Activated T-helper 17 cell treated with anti-CD3 and anti-CD28 coated beads, Interleukin-2, amount 50 U/mL, for 72 hours (primary cell): ENCODE results near the gene AKT3. TPM values are rescaled to one million over a fixed set of nuclear protein-coding genes. Genes with fewer than 3 reads are reported as not detected.
A peak's percentile ranks its signal among the peaks of the same experiment; 100 is the strongest.

Experiments used
- ATAC-seq: fragments of 150-1000 bp; cut with Tn5 transposase; replicated peaks from 2 replicates; pipeline ENCODE4 v1.10.0; 2021; ENCODE audit warnings: mild to moderate bottlenecking, moderate library complexity
- H3K27ac Mint-ChIP-seq: one replicate; pipeline ENCODE4 v1.8.0; 2022; ENCODE audit warnings: mixed read lengths
- H3K27me3 Mint-ChIP-seq: one replicate; pipeline ENCODE4 v1.8.0; 2022; ENCODE audit warnings: mixed read lengths
- H3K36me3 Mint-ChIP-seq: one replicate; pipeline ENCODE4 v1.8.0; 2022; ENCODE audit warnings: low read depth, mild to moderate bottlenecking, mixed read lengths
- H3K4me1 Mint-ChIP-seq: one replicate; pipeline ENCODE4 v1.8.0; 2022; ENCODE audit warnings: mixed read lengths
- H3K4me3 Mint-ChIP-seq: one replicate; pipeline ENCODE4 v1.8.0; 2022; ENCODE audit warnings: mild to moderate bottlenecking, mixed read lengths
- H3K9me3 Mint-ChIP-seq: one replicate; pipeline ENCODE4 v1.8.0; 2022; ENCODE audit warnings: mixed read lengths
- total RNA-seq, 2 donors: library from RNA; stranded (reverse); gene quantifications; one replicate each; pipeline ENCODE4 v1.2.3, GENCODE V29; 2022

AKT3 gene
- total RNA-seq, 2 donors from 2014 or later: 32.2 to 53.2 TPM

GRCh38 chr1:243505986-243506689 is 343.9 kb downstream of the AKT3 start:
- peak overlapping the region; percentile 64 for H3K27ac Mint-ChIP-seq
- H3K4me3 Mint-ChIP-seq: no peak overlapping the region
- H3K9me3 Mint-ChIP-seq: no peaks in the 10 kb centered on the region
- peaks cover 65% of the 10 kb centered on the region for H3K36me3 Mint-ChIP-seq
- peaks cover 2% of the 10 kb centered on the region for H3K4me1 Mint-ChIP-seq
- H3K27me3 Mint-ChIP-seq: no peaks in the 10 kb centered on the region
- ATAC-seq: no peak

GRCh38 chr1:243503155-243503554 is 346.9 kb downstream of the AKT3 start:
- no peaks in the 10 kb centered on the region for H3K9me3 Mint-ChIP-seq
- no peak for ATAC-seq

DNA sequence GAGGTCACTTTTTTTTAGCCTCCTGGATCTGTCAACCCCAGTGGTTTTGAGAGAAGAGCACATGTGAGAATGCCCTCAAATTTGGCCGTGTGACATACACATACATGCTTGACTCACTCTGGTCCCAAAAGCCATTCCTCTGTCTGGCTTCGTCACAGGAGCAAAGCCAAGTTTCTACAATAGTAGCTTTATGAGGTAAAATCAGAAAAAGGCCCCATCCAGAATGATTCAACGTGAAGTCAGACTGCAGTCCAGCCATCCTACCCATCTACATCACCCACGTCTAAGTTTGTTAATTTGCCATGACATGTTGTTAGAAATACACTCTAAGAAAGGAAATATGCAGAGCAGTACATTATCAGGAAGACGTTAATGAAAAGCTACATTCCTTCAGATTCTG is 349.0 kb downstream of the AKT3 start:
- no peaks in the 10 kb centered on the region for H3K27me3 Mint-ChIP-seq
- peaks cover 58% of the 10 kb centered on the region for H3K36me3 Mint-ChIP-seq
- no peak overlapping the region for H3K4me3 Mint-ChIP-seq
- peaks cover 5% of the 10 kb centered on the region for H3K4me1 Mint-ChIP-seq
- no peak for ATAC-seq
- H3K9me3 Mint-ChIP-seq: no peaks in the 10 kb centered on the region
- H3K27ac Mint-ChIP-seq: peak overlapping the region; percentile 15

More at GRCh38 chr1:243503155-243503554, 346.9 kb downstream of the AKT3 start:
- peaks cover 61% of the 10 kb centered on the region for H3K36me3 Mint-ChIP-seq
- H3K27ac Mint-ChIP-seq: no peak overlapping the region
- H3K27me3 Mint-ChIP-seq: no peaks in the 10 kb centered on the region
- H3K4me3 Mint-ChIP-seq: no peak overlapping the region
- H3K4me1 Mint-ChIP-seq: peaks cover 5% of the 10 kb centered on the region

DNA sequence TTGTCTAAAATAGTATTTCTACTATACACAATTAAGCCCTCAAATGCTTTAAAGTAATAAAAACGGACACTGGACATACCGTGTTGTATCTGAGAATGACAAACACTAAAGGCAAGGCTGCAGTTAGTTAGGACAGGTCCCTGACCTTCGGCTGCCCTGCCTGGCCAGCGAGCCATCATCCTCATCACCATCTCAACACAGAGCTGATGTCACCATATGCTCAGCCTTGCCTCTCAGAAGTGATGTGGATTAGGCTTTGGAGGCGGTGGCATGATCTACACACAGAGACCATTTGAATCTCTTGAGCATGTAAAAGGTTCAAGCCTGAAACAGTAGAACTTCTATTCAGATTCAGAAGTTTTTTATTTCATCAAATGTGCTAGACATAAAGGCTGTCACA is 349.5 kb downstream of the AKT3 start:
- peak overlapping the region; percentile 4 for H3K27ac Mint-ChIP-seq
- H3K9me3 Mint-ChIP-seq: no peaks in the 10 kb centered on the region
- no peak overlapping the region for H3K4me3 Mint-ChIP-seq
- H3K4me1 Mint-ChIP-seq: peaks cover 5% of the 10 kb centered on the region
- ATAC-seq: no peak
- H3K36me3 Mint-ChIP-seq: peaks cover 56% of the 10 kb centered on the region
- H3K27me3 Mint-ChIP-seq: no peaks in the 10 kb centered on the region

GRCh38 chr1:243499711-243500110 is 350.3 kb downstream of the AKT3 start:
- H3K9me3 Mint-ChIP-seq: no peaks in the 10 kb centered on the region
- peaks cover 5% of the 10 kb centered on the region for H3K4me1 Mint-ChIP-seq
- peak overlapping the region; percentile 4 for H3K27ac Mint-ChIP-seq
- H3K36me3 Mint-ChIP-seq: peaks cover 48% of the 10 kb centered on the region
- H3K27me3 Mint-ChIP-seq: no peaks in the 10 kb centered on the region
- H3K4me3 Mint-ChIP-seq: no peak overlapping the region
- no peak for ATAC-seq

GRCh38 chr1:243499248-243499647 is 350.8 kb downstream of the AKT3 start:
- no peaks in the 10 kb centered on the region for H3K9me3 Mint-ChIP-seq
- H3K27ac Mint-ChIP-seq: peak overlapping the region; percentile 4
- peaks cover 5% of the 10 kb centered on the region for H3K4me1 Mint-ChIP-seq
- H3K4me3 Mint-ChIP-seq: no peak overlapping the region
- no peaks in the 10 kb centered on the region for H3K27me3 Mint-ChIP-seq
- ATAC-seq: no peak
- H3K36me3 Mint-ChIP-seq: peaks cover 44% of the 10 kb centered on the region

DNA sequence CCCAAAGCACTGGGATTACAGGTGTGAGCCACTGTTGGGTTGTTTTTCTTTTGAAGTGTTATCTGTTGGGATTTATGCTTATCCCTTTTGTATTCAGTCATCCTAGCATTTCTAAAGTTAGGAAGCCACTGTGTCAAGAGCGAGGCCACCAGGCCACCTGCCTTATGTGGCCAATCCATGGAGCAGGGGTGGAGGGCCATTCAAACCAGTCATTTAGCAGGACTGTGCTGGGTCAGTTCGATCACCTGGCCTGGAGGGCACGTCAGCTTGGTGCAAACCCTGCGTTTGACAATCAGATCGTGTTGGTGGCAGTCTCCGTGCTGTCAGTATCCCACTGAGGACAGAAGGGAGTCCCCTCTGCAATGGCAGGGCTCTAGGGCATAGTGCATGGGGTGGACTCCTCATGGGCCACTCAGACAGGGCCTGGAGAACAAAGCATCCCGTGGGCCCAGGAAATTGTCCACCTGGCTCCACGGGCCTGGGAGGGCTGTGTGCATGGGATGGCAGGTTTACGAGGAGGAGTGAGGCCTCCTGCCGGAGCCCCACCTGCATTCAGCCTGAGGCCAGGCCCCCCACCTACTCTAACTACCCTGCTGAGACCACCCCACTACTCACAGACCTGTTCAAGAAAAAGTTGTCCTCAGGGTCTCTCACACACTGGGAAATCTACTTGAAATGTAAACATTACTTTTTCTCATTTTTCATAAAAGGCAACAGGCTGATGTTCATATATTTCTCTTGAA is 351.9 kb downstream of the AKT3 start:
- H3K27me3 Mint-ChIP-seq: no peaks in the 10 kb centered on the region
- H3K4me3 Mint-ChIP-seq: no peak overlapping the region
- no peaks in the 10 kb centered on the region for H3K9me3 Mint-ChIP-seq
- no peak overlapping the region for H3K27ac Mint-ChIP-seq
- H3K36me3 Mint-ChIP-seq: peaks cover 32% of the 10 kb centered on the region
- no peak for ATAC-seq
- peaks cover 5% of the 10 kb centered on the region for H3K4me1 Mint-ChIP-seq

GRCh38 chr1:243496806-243497205 is 353.2 kb downstream of the AKT3 start:
- peaks cover 22% of the 10 kb centered on the region for H3K36me3 Mint-ChIP-seq
- no peaks in the 10 kb centered on the region for H3K27me3 Mint-ChIP-seq
- no peaks in the 10 kb centered on the region for H3K9me3 Mint-ChIP-seq
- H3K4me3 Mint-ChIP-seq: no peak overlapping the region
- peak overlapping the region; percentile 40 for H3K27ac Mint-ChIP-seq
- ATAC-seq: no peak
- peaks cover 5% of the 10 kb centered on the region for H3K4me1 Mint-ChIP-seq

DNA sequence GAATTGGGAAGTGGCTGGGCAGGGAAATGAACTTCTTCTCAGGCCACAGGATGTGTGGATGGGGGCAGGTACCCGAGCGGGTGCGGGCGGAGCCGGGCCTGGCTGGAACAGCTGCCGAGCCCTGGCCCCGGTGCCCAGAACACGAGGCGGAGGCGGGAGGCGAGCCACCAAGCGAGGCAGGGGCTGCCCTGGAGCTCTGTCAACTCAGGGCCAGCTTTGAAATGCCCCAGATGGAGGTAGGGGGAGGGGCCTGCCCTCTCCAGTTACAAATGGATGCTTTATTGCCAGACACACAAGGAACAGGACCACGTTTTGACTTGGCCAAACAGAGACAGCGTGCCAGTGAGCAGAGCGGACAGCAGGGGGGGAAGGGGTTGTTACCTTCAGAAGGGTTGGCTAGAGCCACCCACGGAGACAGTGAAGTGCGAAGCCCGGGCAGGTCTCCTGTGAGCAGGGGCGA is 353.8 kb downstream of the AKT3 start:
- Mint-ChIP-seq H3K27me3 (no peaks in the 10 kb centered on the region), H3K4me1 (peaks cover 4% of the 10 kb centered on the region), H3K27ac (peak overlapping the region; percentile 40), H3K4me3 (no peak overlapping the region), H3K9me3 (no peaks in the 10 kb centered on the region), H3K36me3 (peaks cover 20% of the 10 kb centered on the region)
- no peak for ATAC-seq

- no peaks in the 10 kb centered on the region for H3K4me1 Mint-ChIP-seq
- no peak overlapping the region for H3K27ac Mint-ChIP-seq
- H3K4me3 Mint-ChIP-seq: no peak overlapping the region
- H3K9me3 Mint-ChIP-seq: no peaks in the 10 kb centered on the region
- no peaks in the 10 kb centered on the region for H3K27me3 Mint-ChIP-seq
- no peak for ATAC-seq
- H3K36me3 Mint-ChIP-seq: peaks cover 16% of the 10 kb centered on the region
These were observed 354.4 kb downstream of the AKT3 start for GRCh38 chr1:243495442-243496186.

GRCh38 chr1:243494741-243495431 is 355.2 kb downstream of the AKT3 start:
- Mint-ChIP-seq H3K9me3 (no peaks in the 10 kb centered on the region), H3K4me3 (no peak overlapping the region), H3K27me3 (no peaks in the 10 kb centered on the region), H3K36me3 (peaks cover 12% of the 10 kb centered on the region), H3K27ac (peak overlapping the region; percentile 34), H3K4me1 (no peaks in the 10 kb centered on the region)
- ATAC-seq: no peak

DNA sequence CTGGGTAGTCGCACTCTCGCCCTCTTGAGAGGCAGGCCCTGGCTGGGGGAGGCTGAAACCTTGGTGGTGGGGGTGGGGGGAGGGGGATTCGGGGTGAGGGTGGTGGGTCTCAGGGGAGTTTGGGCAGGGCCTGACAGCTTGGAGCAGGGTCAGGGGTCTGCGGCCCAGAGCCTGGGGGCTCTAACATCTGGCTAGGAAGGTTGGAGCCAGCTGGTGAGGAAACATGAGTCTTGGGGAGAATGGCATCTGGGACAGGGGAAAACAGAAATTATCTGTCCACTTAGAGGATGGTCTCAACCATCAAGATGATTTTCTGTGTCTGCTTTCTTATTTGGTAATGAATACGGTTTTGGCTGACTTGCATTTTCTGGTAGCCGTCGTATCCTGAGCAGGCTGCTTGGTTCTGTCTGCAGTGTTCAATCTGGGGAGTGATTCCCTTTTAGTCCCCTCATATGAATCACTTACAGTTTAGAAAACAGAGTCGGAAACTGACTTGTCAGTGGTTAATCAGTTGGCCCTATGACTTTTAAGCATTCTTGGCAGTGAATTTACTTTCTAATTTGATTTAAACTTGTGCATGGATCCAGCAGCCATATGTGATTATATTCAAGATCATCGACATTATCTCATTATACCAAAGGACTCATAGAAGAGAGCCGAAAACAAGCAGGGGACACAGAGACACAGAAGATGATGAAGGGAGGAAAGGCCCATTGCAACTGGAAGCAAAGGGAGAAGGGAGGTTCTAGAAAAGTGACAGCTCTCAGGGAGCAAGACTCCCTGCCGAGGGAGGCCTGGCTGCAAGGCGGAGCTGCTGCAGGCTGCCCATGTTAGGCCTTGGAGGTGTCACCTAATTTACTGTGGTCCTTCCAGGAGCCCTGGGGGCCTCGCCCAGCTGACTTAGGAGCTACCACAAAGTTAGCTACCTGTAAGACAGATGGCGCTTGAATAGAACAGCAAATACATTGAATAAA is 356.6 kb downstream of the AKT3 start:
- Mint-ChIP-seq H3K4me3 (no peak overlapping the region), H3K9me3 (no peaks in the 10 kb centered on the region), H3K27me3 (no peaks in the 10 kb centered on the region), H3K36me3 (peaks cover 6% of the 10 kb centered on the region), H3K4me1 (no peaks in the 10 kb centered on the region), H3K27ac (peak overlapping the region; percentile 9)
- ATAC-seq: no peak
